Kidney epithelial cell (primary cell): ENCODE results near the gene SPNS1. TPM values are rescaled to one million over a fixed set of nuclear protein-coding genes. Genes with fewer than 3 reads are reported as not detected.

Source experiments
- DNase-seq: peaks from one replicate; pipeline ENCODE4 v3.0.0-alpha.2; 2010; ENCODE audit warnings: low read depth
- H3K27me3 ChIP-seq: 2 replicates; pipeline ENCODE4 v1.6.0; 2011; ENCODE audit warnings: low read length; ENCODE audit not compliant: control insufficient read depth, insufficient read depth
- H3K36me3 ChIP-seq: 2 replicates; pipeline ENCODE4 v1.5.1; 2011; ENCODE audit warnings: low read length; ENCODE audit not compliant: control insufficient read depth, insufficient read depth
- H3K4me3 ChIP-seq: 2 replicates; pipeline ENCODE4 v1.5.1; 2011; ENCODE audit warnings: low read depth, mild to moderate bottlenecking, control low read depth, low read length
- CTCF ChIP-seq: IDR thresholded peaks from 2 replicates; pipeline ENCODE4 v1.5.1; 2011; ENCODE audit warnings: mild to moderate bottlenecking, moderate library complexity, low read length, control low read depth, inconsistent platforms; ENCODE audit not compliant: insufficient read depth, poor library complexity, severe bottlenecking
- total RNA-seq: library from RNA; depleted of rRNA; stranded (reverse); fragments of >200 nt; gene quantifications from 2 replicates; pipeline ENCODE4 v1.2.3, GENCODE V29; 2015

SPNS1 gene
- total RNA-seq, 1 donor from 2014 or later: 77.2 TPM

- Histone ChIP-seq H3K27me3 (no peaks in the 10 kb centered on the region), H3K4me3 (no peak overlapping the region), H3K36me3 (no peaks in the 10 kb centered on the region)
- TF ChIP-seq CTCF: no peak
- DNase-seq: no peak
Observed at GRCh38 chr16:28946681-28947080, 27.9 kb upstream of the SPNS1 start.

- Histone ChIP-seq H3K4me3 (peak within 1 kb of the TSS; percentile 73), H3K36me3 (no peaks in the 10 kb centered on the region), H3K27me3 (no peaks in the 10 kb centered on the region)
- DNase-seq: peak; percentile 99
- TF ChIP-seq CTCF: no peak
Observed at GRCh38 chr16:28950648-28951409, 23.7 kb upstream of the SPNS1 start, which contains the start of gene NFATC2IP. NFATC2IP (plus strand) TSS chr16:28950937; CDS start chr16:28951012, 75 bp downstream.

GRCh38 chr16:28951410-28951943 is 23.1 kb upstream of the SPNS1 start:
- no peak for TF ChIP-seq CTCF
- H3K36me3 ChIP-seq: no peaks in the 10 kb centered on the region
- H3K27me3 ChIP-seq: no peaks in the 10 kb centered on the region
- peak overlapping the region; percentile 73 for H3K4me3 ChIP-seq
- no peak for DNase-seq

- TF ChIP-seq CTCF: no peak
- no peak overlapping the region for H3K4me3 ChIP-seq
- no peak for DNase-seq
- H3K36me3 ChIP-seq: peaks cover 4% of the 10 kb centered on the region
- no peaks in the 10 kb centered on the region for H3K27me3 ChIP-seq
Observed at GRCh38 chr16:28958216-28958615, 16.4 kb upstream of the SPNS1 start.

GRCh38 chr16:28958836-28959235 is 15.7 kb upstream of the SPNS1 start:
- no peaks in the 10 kb centered on the region for H3K27me3 ChIP-seq
- no peak overlapping the region for H3K4me3 ChIP-seq
- no peak for TF ChIP-seq CTCF
- H3K36me3 ChIP-seq: peaks cover 4% of the 10 kb centered on the region
- no peak for DNase-seq
